ENCODE data around the gene NUDC.
"Not testable (repeated sequence)": the region's sequence is repeated elsewhere in the genome, so short reads cannot be mapped to it uniquely, and the experiment has no call there.

NUDC gene

GRCh38 chr1:26911399-26912146 lies 10.0 kb upstream of the NUDC start:
- in situ Hi-C loops (cut with MboI; ENCODE audit: low sequenced_read_pairs), result no loop called here

GRCh38 chr1:26912147-26912490 lies 9.4 kb upstream of the NUDC start:
- in situ Hi-C loops (cut with MboI; ENCODE audit: low sequenced_read_pairs), result no loop called here

GRCh38 chr1:26913389-26913753 lies 8.2 kb upstream of the NUDC start:
- in situ Hi-C loops (cut with MboI; ENCODE audit: low sequenced_read_pairs), result no loop called here

DNA sequence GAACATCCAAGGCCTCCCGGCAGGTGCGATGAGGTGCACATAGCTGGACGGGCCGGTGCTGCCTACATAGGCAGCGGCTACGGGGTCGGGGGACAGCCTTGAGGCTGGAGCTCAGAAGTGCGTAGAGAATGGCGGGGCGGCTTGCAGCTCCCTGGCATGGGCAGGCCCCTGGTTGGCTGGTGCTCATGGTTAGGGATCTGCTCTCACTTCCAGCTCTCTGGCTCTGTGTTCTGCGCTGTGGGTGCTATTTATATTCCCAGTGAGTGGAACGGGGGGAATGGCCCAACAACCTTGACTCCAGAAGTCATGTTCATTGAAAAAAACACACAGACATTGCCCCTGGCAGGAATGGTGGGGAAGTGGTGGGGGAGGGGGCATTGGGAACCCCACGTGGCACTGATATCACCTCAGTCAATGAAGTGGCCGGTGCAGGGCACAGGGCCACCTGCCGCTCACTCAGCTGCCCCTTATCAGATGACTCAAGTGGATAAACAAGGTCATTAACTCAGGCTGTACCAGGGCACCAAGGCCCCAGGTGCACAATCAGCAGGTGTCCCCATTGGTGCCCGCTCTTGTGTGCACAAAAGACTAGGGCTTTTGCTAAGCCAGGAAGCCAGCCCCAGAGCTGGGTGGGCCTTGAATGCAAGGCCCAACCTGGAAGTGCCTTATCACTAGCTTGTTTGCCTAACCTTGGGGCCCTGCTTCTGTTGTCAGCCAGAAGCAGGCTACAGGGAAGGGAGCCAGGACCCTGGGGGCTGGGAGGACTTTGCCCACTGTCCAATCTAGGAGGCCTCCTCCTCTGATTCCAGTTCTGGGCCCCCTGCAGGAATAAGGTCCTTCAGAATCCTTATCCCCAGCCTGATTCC lies 7.6 kb upstream of the NUDC start, which contains the start of gene NR0B2:
NR0B2 (minus strand) TSS at position 222 of the 866 bp plus-strand sequence; CDS start at position 187, 35 bp downstream.
- in situ Hi-C loops (cut with MboI; ENCODE audit: low sequenced_read_pairs), result no loop called here

DNA sequence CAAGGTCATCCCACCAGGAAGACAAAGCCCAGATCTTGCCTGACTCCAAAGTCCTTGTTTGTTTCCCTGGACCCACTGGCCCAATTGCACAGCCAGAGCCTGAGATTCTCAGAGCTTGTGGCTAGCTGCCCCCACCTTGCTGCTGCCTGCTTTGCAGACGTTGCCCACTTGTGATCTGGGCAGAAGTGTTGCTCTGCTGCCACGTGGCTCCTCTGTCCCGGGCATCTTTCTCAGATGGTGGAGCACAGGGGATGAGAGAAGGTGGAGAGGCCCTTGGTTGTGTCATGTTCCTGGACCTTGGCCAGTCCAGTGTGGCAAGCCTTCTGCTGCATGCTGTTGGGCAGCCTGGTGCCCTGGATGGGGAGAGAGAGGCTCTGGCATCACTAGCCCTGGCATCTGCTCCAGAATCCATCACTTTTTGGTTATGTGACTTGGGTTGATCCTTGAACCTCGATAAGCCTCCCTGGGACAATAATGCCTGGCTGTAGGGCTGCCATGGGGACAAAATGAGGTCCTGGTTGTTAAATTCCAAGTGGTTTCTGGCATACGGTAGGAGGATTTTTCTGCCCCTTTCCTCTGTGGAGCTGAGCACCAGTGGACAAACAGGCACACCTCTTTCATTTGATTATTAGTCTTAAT lies 6.2 kb upstream of the NUDC start:
- in situ Hi-C loops (cut with MboI; ENCODE audit: low sequenced_read_pairs), result no loop called here

- in situ Hi-C loops (cut with MboI; ENCODE audit: low sequenced_read_pairs), result no loop called here
Measured at GRCh38 chr1:26921126-26921539, 410 bp upstream of the NUDC start.

GRCh38 chr1:26922431-26922729 lies 837 bp downstream of the NUDC start:
- in situ Hi-C loops (cut with MboI; ENCODE audit: low sequenced_read_pairs), result no loop called here

GRCh38 chr1:26922901-26923300 lies 1.4 kb downstream of the NUDC start:
- in situ Hi-C loops (cut with MboI; ENCODE audit: low sequenced_read_pairs), result no loop called here

DNA sequence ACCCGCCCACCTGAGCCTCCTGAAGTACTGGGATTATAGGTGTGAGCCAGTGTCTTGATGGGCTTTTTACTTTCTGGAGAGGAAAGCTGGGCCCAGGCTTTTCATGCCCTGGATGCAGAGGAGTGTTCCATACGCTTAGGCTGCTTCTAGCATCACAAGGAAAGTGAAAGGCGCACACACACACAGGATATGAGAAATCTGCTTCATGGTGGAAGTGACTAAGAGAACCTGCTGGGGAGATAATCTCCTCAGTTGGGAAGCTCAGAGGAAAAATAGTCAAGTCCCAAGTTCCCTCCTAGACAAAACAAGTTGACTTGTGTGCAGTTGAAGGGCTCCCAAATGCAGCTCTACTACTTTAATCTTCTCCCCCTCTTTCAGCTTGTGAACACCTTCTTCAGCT lies 2.2 kb downstream of the NUDC start:
- in situ Hi-C loops (cut with MboI; ENCODE audit: low sequenced_read_pairs), result no loop called here

DNA sequence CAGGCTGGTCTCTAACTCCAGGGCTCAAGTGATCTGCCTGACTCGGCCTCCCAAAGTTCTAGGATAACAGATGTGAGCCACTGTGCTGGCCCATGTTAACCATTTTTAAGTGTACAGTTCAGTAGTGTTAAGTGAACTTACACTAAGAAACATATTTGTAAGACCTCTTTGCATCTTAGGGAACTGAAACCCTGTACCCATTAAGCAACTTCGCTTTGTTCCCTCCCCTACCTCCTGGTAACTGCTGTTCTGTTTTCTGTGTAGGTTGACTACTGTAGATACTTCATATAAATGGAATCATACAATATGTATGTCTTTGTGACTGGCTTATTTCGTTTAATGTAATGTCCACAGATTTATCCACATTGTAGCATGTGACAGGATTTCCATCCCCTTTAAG lies 11.0 kb downstream of the NUDC start:
- in situ Hi-C loops (cut with MboI; ENCODE audit: low sequenced_read_pairs), result no loop called here

DNA sequence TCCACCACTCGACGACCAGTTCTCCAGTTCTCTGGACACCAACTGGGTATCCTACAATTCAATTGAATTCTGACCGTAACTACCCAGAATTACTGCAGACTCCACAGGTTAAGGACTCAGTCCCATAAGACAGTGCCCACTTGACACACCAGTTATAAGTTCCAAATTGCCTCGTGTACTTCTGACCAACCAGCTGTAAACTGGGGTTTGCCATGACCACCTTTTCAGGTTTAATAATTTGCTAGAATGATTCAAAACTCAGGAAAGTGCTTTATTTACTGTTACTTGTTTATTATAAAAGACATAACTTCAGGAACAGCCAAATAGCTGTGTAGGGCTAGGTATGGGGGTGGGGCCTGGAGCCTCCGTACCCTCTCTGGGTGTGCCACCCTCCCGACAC lies 15.3 kb downstream of the NUDC start:
- in situ Hi-C loops (cut with MboI; ENCODE audit: low sequenced_read_pairs), result no loop called here

GRCh38 chr1:26938004-26938658 lies 16.6 kb downstream of the NUDC start:
- in situ Hi-C loops (cut with MboI; ENCODE audit: low sequenced_read_pairs), result no loop called here

DNA sequence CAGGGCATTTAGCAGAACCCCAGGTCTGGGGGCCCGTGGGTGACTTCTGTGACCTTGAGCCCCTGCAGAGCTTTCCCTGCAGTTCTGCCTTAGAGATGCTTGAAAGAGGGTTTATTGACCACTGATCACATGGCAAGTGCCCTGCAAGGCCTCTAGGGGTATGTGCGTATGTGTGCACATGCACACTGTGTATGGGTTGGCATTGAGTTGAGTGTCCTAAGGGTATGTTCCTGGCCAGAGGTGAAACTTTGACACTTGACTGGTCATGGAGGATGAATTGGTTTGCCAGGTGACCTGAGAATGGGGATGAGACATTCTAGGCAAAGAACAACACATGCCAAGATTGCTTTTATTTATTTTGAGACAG lies 17.1 kb downstream of the NUDC start:
- in situ Hi-C loops (cut with MboI; ENCODE audit: low sequenced_read_pairs), result no loop called here

GRCh38 chr1:26941311-26941710 lies 19.8 kb downstream of the NUDC start:
- in situ Hi-C loops (cut with MboI; ENCODE audit: low sequenced_read_pairs), result no loop called here

DNA sequence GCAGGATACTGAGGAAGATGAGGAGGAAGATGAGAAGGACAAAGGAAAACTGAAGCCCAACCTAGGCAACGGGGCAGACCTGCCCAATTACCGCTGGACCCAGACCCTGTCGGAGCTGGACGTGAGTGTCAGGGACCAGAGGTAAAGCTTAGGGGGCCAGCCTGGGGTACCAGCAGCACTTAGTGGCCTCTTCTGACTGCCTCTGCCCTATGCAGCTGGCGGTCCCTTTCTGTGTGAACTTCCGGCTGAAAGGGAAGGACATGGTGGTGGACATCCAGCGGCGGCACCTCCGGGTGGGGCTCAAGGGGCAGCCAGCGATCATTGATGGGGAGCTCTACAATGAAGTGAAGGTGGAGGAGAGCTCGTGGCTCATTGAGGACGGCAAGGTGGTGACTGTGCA lies 21.1 kb downstream of the NUDC start:
- in situ Hi-C loops (cut with MboI; ENCODE audit: low sequenced_read_pairs), result no loop called here

- in situ Hi-C loops (cut with MboI; ENCODE audit: low sequenced_read_pairs), result no loop called here
Measured at GRCh38 chr1:26945138-26945537, 23.6 kb downstream of the NUDC start.

GRCh38 chr1:26945728-26946127 lies 24.2 kb downstream of the NUDC start:
- in situ Hi-C loops (cut with MboI; ENCODE audit: low sequenced_read_pairs), result no loop called here

GRCh38 chr1:26946270-26946669 lies 24.7 kb downstream of the NUDC start:
- in situ Hi-C loops (cut with MboI; ENCODE audit: low sequenced_read_pairs), result no loop called here

DNA sequence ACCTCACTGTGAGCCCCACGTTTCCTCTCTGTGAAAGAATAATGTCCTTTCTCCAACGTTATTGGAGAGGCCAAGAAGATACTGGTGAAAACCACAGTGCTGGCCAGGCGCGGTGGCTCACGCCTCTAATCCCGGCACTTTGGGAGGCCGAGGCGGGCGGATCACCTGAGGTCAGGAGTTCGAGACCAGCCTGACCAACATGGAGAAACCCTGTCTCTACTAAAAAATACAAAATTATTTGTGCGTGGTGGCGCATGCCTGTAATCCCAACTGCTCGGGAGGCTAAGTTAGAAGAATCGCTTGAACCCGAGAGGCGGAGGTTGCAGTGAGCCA lies 27.1 kb downstream of the NUDC start:
- in situ Hi-C loops (cut with MboI; ENCODE audit: low sequenced_read_pairs), result not testable (repeated sequence)

DNA sequence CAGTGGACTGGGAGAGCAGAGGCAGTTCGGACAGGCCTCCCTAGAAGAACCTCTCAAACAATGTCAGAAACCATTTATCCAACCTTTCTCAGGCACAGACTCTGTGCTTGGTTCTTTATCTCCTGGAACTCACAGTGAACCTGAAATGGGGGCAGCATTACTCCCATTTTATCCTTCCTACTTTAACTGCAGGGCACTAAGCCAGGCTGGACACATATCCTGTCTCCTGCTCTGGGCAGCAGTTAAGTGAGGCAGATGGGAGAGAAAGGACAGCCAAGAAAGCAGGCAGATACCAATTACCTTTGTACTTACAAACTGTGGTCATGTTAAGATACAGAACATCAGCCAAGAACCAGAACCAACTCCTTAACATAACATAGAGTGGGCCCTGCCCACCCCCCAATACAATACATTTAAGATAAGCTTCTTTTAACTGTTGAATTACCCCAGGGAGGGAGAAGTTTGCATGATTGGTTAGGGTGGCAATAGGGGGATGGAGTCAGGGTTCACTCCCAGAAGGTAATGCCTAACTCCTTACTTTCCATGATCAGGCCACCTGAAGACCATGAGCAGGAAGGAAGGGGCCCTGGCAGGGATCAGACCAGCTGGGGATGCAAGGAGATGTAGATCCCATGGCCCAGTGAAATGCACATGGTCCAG lies 27.9 kb downstream of the NUDC start:
- in situ Hi-C loops (cut with MboI; ENCODE audit: low sequenced_read_pairs), result no loop called here

GRCh38 chr1:26949926-26950319 lies 28.4 kb downstream of the NUDC start:
- in situ Hi-C loops (cut with MboI; ENCODE audit: low sequenced_read_pairs), result no loop called here

All from hTERT RPE-1 (cell line).